IMR-90 (cell line): ENCODE data around the gene PRELP. TPM values are rescaled to one million over a fixed set of nuclear protein-coding genes. Genes with fewer than 3 reads are reported as not detected.

Experiments
- ATAC-seq: fragments of 200-7000 bp; cut with Tn5 transposase; 2 replicates; pipeline ENCODE4 v1.9.1; 2020; ENCODE audit warnings: low read depth, mild to moderate bottlenecking, moderate library complexity
- BruUV-seq: library from RNA; stranded (reverse); fragments of 400-500 nt; replicated peaks from 2 replicates; lab custom pipeline; 2021; lab: Mats Ljungman, UMichigan
- CTCF ChIA-PET: fragments of 300-600 bp; formaldehyde crosslinking; extraction: SDS; loops from one replicate; lab custom pipeline; 2021; ENCODE audit warnings: antibody characterized with exemption; lab: Yijun Ruan, JAX
- POLR2A ChIA-PET: fragments of 300-600 bp; sonication (Branson Sonifier 250); formaldehyde crosslinking; loops from one replicate; lab custom pipeline; 2022; ENCODE audit warnings: antibody characterized with exemption; ENCODE audit not compliant: unreplicated experiment; lab: Charles Lee
- DNase-seq: peaks from one replicate; pipeline ENCODE4 v3.0.0; 2013
- H2AFZ ChIP-seq: replicated peaks from 2 replicates; pipeline ENCODE3; 2013; ENCODE audit warnings: low read length, mild to moderate bottlenecking; ENCODE audit not compliant: poor library complexity
- H2AK5ac ChIP-seq: 2 replicates; pipeline ENCODE4 v1.6.1; 2013; ENCODE audit warnings: low read depth, low read length, inconsistent platforms
- H2AK9ac ChIP-seq: replicated peaks from 2 replicates; pipeline ENCODE3; 2013; ENCODE audit warnings: mild to moderate bottlenecking, low read depth, low read length, moderate library complexity; ENCODE audit not compliant: poor library complexity
- H2BK120ac ChIP-seq: 2 replicates; pipeline ENCODE4 v1.6.1; 2013; ENCODE audit warnings: low read depth, low read length, inconsistent platforms
- H2BK15ac ChIP-seq: 3 replicates; pipeline ENCODE4 v1.6.1; 2013; ENCODE audit warnings: low read depth, low read length, inconsistent platforms
- H2BK20ac ChIP-seq: 2 replicates; pipeline ENCODE4 v1.6.1; 2013; ENCODE audit warnings: low read depth, mild to moderate bottlenecking, inconsistent platforms, low read length, moderate library complexity
- H2BK5ac ChIP-seq: 2 replicates; pipeline ENCODE4 v1.6.1; 2013; ENCODE audit warnings: mild to moderate bottlenecking, low read depth, low read length, inconsistent platforms; ENCODE audit not compliant: poor library complexity, severe bottlenecking
- H3K14ac ChIP-seq: replicated peaks from 2 replicates; pipeline ENCODE4 v1.6.1; 2013; ENCODE audit warnings: low read depth, low read length, inconsistent platforms
- H3K18ac ChIP-seq: 2 replicates; pipeline ENCODE4 v1.6.1; 2013; ENCODE audit warnings: low read depth, low read length, control low read depth
- H3K23ac ChIP-seq: 2 replicates; pipeline ENCODE4 v1.6.1; 2013; ENCODE audit warnings: low read depth, low read length, inconsistent platforms
- H3K27ac ChIP-seq: 2 replicates; pipeline ENCODE4 v1.5.1; 2013; ENCODE audit warnings: mild to moderate bottlenecking, control low read depth, low read length; ENCODE audit not compliant: insufficient read depth
- H3K27me3 ChIP-seq: 2 replicates; pipeline ENCODE4 v1.6.1; 2013; ENCODE audit warnings: low read length; ENCODE audit not compliant: control insufficient read depth, insufficient read depth
- H3K36me3 ChIP-seq: 2 replicates; pipeline ENCODE4 v1.6.1; 2013; ENCODE audit warnings: low read length, mixed read lengths; ENCODE audit not compliant: control insufficient read depth, insufficient read depth
- H3K4ac ChIP-seq: 2 replicates; pipeline ENCODE4 v1.6.1; 2013; ENCODE audit warnings: low read depth, low read length, inconsistent platforms
- H3K4me1 ChIP-seq: 2 replicates; pipeline ENCODE4 v1.6.1; 2013; ENCODE audit warnings: low read length, mixed read lengths; ENCODE audit not compliant: control insufficient read depth, insufficient read depth
- H3K4me2 ChIP-seq: 2 replicates; pipeline ENCODE4 v1.6.1; 2013; ENCODE audit warnings: low read depth, mild to moderate bottlenecking, control low read depth, low read length, moderate library complexity
- H3K4me3 ChIP-seq: 2 replicates; pipeline ENCODE4 v1.5.1; 2013; ENCODE audit warnings: low read depth, mild to moderate bottlenecking, control low read depth, low read length, moderate library complexity; ENCODE audit not compliant: insufficient read depth
- H3K56ac ChIP-seq: 2 replicates; pipeline ENCODE4 v1.6.1; 2013; ENCODE audit warnings: low read length, inconsistent platforms; ENCODE audit not compliant: insufficient read depth; ENCODE audit errors: extremely low read depth
- H3K79me1 ChIP-seq, 2 experiments: 2 replicates each; pipeline ENCODE4 v1.6.1; 2013; ENCODE audit warnings: low read length in 2 of 2, inconsistent platforms in 1 of 2, low read depth in 1 of 2
- H3K9ac ChIP-seq: 2 replicates; pipeline ENCODE4 v1.6.1; 2013; ENCODE audit warnings: low read depth, low read length, control low read depth
- H3K9me1 ChIP-seq: 2 replicates; pipeline ENCODE4 v1.6.1; 2013; ENCODE audit warnings: low read length, inconsistent platforms; ENCODE audit not compliant: insufficient read depth
- H3K9me3 ChIP-seq: 2 replicates; pipeline ENCODE4 v1.6.1; 2013; ENCODE audit warnings: low read length; ENCODE audit not compliant: control insufficient read depth, insufficient read depth
- H4K20me1 ChIP-seq: 2 replicates; pipeline ENCODE4 v1.6.1; 2013; ENCODE audit warnings: low read length, inconsistent platforms; ENCODE audit not compliant: insufficient read depth
- H4K5ac ChIP-seq: 2 replicates; pipeline ENCODE4 v1.6.1; 2013; ENCODE audit warnings: mild to moderate bottlenecking, low read depth, low read length, control low read depth
- H4K8ac ChIP-seq, 2 experiments: 2 replicates each; pipeline ENCODE4 v1.6.1; 2013; ENCODE audit warnings: low read depth in 2 of 2, low read length in 2 of 2, control low read depth in 1 of 2, inconsistent platforms in 1 of 2
- H4K91ac ChIP-seq: 2 replicates; pipeline ENCODE4 v1.6.1; 2013; ENCODE audit warnings: low read depth, low read length, inconsistent platforms; ENCODE audit not compliant: insufficient read depth
- CEBPB ChIP-seq: IDR thresholded peaks from 2 replicates; pipeline ENCODE4 v1.6.1; 2012; ENCODE audit warnings: low read depth, low read length, improper control_type of control experiment
- ELK1 ChIP-seq: fragments of 150-350 bp; IDR thresholded peaks from 2 replicates; pipeline ENCODE4 v1.6.1; 2016; ENCODE audit warnings: low read depth, mild to moderate bottlenecking, low read length, moderate library complexity, borderline replicate concordance
- MXI1 ChIP-seq: IDR thresholded peaks from 2 replicates; pipeline ENCODE4 v1.6.1; 2012; ENCODE audit warnings: low read depth, mild to moderate bottlenecking, low read length, moderate library complexity, borderline replicate concordance
- WGBS, 2 experiments: methylation state at CpG; one replicate each; pipeline versions ENCODE4 v1.1.5 to v1.1.7; 2013; ENCODE audit warnings: missing lambda C conversion rate in 2 of 2; ENCODE audit not compliant: insufficient read length in 1 of 2; ENCODE audit errors: extremely low coverage in 2 of 2; 5-methylcytosine and 5-hydroxymethylcytosine counted together
- dilution Hi-C: fragments of 300-500 bp; cut with HindIII; formaldehyde crosslinking; loops from one replicate; pipeline ENCODE4 v1.14.3; 2018; ENCODE audit warnings: low sequenced_read_pairs; ENCODE audit not compliant: unreplicated experiment
- in situ Hi-C: fragments of 300-500 bp; cut with MboI; formaldehyde crosslinking; loops from 3 replicates; pipeline ENCODE4 v1.14.3; 2019; ENCODE audit warnings: low sequenced_read_pairs, inconsistent platforms, mixed read lengths
- intact Hi-C: fragments of 100-400 bp; cut with micrococcal nuclease; formaldehyde crosslinking; loops from 2 replicates; pipeline ENCODE4 v1.10.0; 2022
- polyA plus RNA-seq, 3 experiments: library from polyadenylated mRNA; depleted of rRNA; stranded (reverse); fragments of >200 nt; gene quantifications; 2 replicates each; pipeline ENCODE4 v1.2.3, GENCODE V29; 2012; ENCODE audit warnings: low replicate concordance in 1 of 3
- total RNA-seq: library from RNA; depleted of rRNA; stranded (reverse); fragments of >200 nt; gene quantifications from 2 replicates; pipeline ENCODE4 v1.2.3, GENCODE V29; 2012

Gene PRELP
- total and polyA plus RNA-seq, 2 of the 4 experiments (the other 2 are of a cell fraction): 0.56 TPM; not detected in 1

GRCh38 chr1:203480084-203480483 is 4.5 kb downstream of the PRELP start:
- peak; percentile 74 for DNase-seq

More at GRCh38 chr1:203480084-203480483, 4.5 kb downstream of the PRELP start:
- Histone ChIP-seq H2BK120ac (peak overlapping the region; percentile 84), H3K9ac (peak overlapping the region; percentile 10; the same call in 1 of the 2 replicates), H3K56ac (peak overlapping the region; percentile 44), H2AFZ (peak overlapping the region; percentile 26), H3K9me3 (no peaks in the 10 kb centered on the region), H3K18ac (peak overlapping the region; percentile 51), H3K4ac (peak overlapping the region; percentile 85), H2BK15ac (peak overlapping the region; percentile 53; the same call in 2 of the 3 replicates), H4K5ac (peak overlapping the region; percentile 6; the same call in 1 of the 2 replicates), H4K91ac (peak overlapping the region; percentile 62), H4K20me1 (no peaks in the 10 kb centered on the region), H3K14ac (peak overlapping the region; percentile 50; the same call in 1 of the 2 replicates), H3K27ac (peak overlapping the region; percentile 82), H3K4me1 (peaks cover 24% of the 10 kb centered on the region), H3K4me2 (peak overlapping the region; percentile 58), H2BK20ac (peak overlapping the region; percentile 93), H4K8ac (peak overlapping the region in 1 of 2 experiments; percentile 73; a peak in 2 of 4 replicates), H3K4me3 (no peak overlapping the region), H3K79me1 (no peaks in the 10 kb centered on the region; a peak in 1 of 4 replicates), H2BK5ac (peak overlapping the region; percentile 37), H2AK5ac (peak overlapping the region; percentile 62; the same call in 1 of the 2 replicates), H3K27me3 (peaks cover 7% of the 10 kb centered on the region; the same call in 1 of the 2 replicates), H3K9me1 (peaks cover 12% of the 10 kb centered on the region), H2AK9ac (no peak overlapping the region), H3K23ac (peak overlapping the region; percentile 66; the same call in 1 of the 2 replicates), H3K36me3 (no peaks in the 10 kb centered on the region)
- CTCF ChIA-PET: interaction anchor here (0.5 to 1.2 kb wide), 3 partner anchors 131 to 140 kb away, joined by 3 read pairs; no protein-coding TSS in a partner anchor
- TF ChIP-seq ELK1 (no peak), MXI1 (no peak), CEBPB (peak; percentile 91)
- ATAC-seq: peak; percentile 35
- no TSS peak for BruUV-seq
- dilution Hi-C loops (no loop called here), in situ Hi-C loops (no loop called here), intact Hi-C loops (loop anchor here (10.0 kb wide), 1 partner anchor 445 kb away; no protein-coding TSS in a partner anchor)
- POLR2A ChIA-PET: no interaction called here
- 50 to 100% methylated on average over 1 of the region's 2 CpGs for WGBS, 2 experiments
